HEK293T (cell line): ENCODE data around the gene PROZ.

Source experiments
- CTCF ChIA-PET: fragments of 350-600 bp; formaldehyde crosslinking; extraction: SDS; loops from one replicate; lab custom pipeline; 2021; ENCODE audit warnings: antibody characterized with exemption, inconsistent platforms; lab: Yijun Ruan, JAX
- POLR2A ChIA-PET: fragments of 350-600 bp; formaldehyde crosslinking; extraction: SDS; loops from one replicate; lab custom pipeline; 2020; ENCODE audit warnings: antibody characterized with exemption, inconsistent platforms; lab: Yijun Ruan, JAX
- DNase-seq: peaks from one replicate; pipeline ENCODE4 v3.0.0; 2012; ENCODE audit warnings: mixed read lengths; ENCODE audit errors: extremely low spot score
- ARNT ChIP-seq: fragments of 450-650 bp; IDR thresholded peaks from 2 replicates; pipeline ENCODE4 v1.6.1; 2017; ENCODE audit warnings: mild to moderate bottlenecking
- BHLHE40 ChIP-seq: fragments of 450-650 bp; IDR thresholded peaks from 2 replicates; pipeline ENCODE4 v1.6.1; 2016; ENCODE audit warnings: mild to moderate bottlenecking, moderate library complexity, borderline replicate concordance
- CTBP1 ChIP-seq: fragments of 450-650 bp; IDR thresholded peaks from 2 replicates; pipeline ENCODE4 v1.6.1; 2016; ENCODE audit warnings: borderline replicate concordance
- ELF4 ChIP-seq: fragments of 450-650 bp; IDR thresholded peaks from 2 replicates; pipeline ENCODE4 v1.6.1; 2017; ENCODE audit warnings: antibody characterized with exemption
- FOXA1 ChIP-seq: fragments of 450-650 bp; IDR thresholded peaks from 2 replicates; pipeline ENCODE4 v1.6.1; 2016; ENCODE audit warnings: mild to moderate bottlenecking
- FOXK2 ChIP-seq: fragments of 450-650 bp; IDR thresholded peaks from 2 replicates; pipeline ENCODE4 v1.6.1; 2016; ENCODE audit warnings: mild to moderate bottlenecking
- FOXM1 ChIP-seq: fragments of 450-650 bp; IDR thresholded peaks from 2 replicates; pipeline ENCODE4 v1.6.1; 2017; ENCODE audit warnings: mild to moderate bottlenecking, borderline replicate concordance
- HDGF ChIP-seq: fragments of 450-650 bp; IDR thresholded peaks from 2 replicates; pipeline ENCODE4 v1.6.1; 2017; ENCODE audit warnings: antibody characterized with exemption, borderline replicate concordance
- L3MBTL2 ChIP-seq: fragments of 450-650 bp; conservative IDR thresholded peaks from 2 replicates; pipeline ENCODE4 v1.6.1; 2016; ENCODE audit warnings: mild to moderate bottlenecking
- LEF1 ChIP-seq: fragments of 450-650 bp; IDR thresholded peaks from 2 replicates; pipeline ENCODE4 v1.6.1; 2017; ENCODE audit warnings: mild to moderate bottlenecking, borderline replicate concordance
- NFRKB ChIP-seq: fragments of 450-650 bp; IDR thresholded peaks from 2 replicates; pipeline ENCODE4 v1.6.1; 2016; ENCODE audit warnings: mild to moderate bottlenecking, moderate library complexity
- PKNOX1 ChIP-seq: fragments of 450-650 bp; IDR thresholded peaks from 2 replicates; pipeline ENCODE4 v1.6.1; 2016
- SP1 ChIP-seq: fragments of 450-650 bp; IDR thresholded peaks from 2 replicates; pipeline ENCODE4 v1.6.1; 2017
- SUZ12 ChIP-seq: fragments of 450-650 bp; IDR thresholded peaks from 2 replicates; pipeline ENCODE4 v1.6.1; 2016; ENCODE audit warnings: mild to moderate bottlenecking
- TARDBP ChIP-seq: fragments of 450-650 bp; IDR thresholded peaks from 2 replicates; pipeline ENCODE4 v1.6.1; 2016
- ZNF384 ChIP-seq: fragments of 450-650 bp; IDR thresholded peaks from 2 replicates; pipeline ENCODE4 v1.6.1; 2016

PROZ gene

GRCh38 chr13:113123226-113124201 is 34.9 kb upstream of the PROZ start:
- POLR2A ChIA-PET, result no interaction called here
- no peak for TF ChIP-seq LEF1
- TF ChIP-seq L3MBTL2, result no peak
- no peak for TF ChIP-seq ELF4
- TF ChIP-seq PKNOX1, result no peak
- no peak for TF ChIP-seq BHLHE40
- no peak for TF ChIP-seq ARNT
- no peak for TF ChIP-seq FOXK2
- no peak for TF ChIP-seq SP1
- TF ChIP-seq FOXA1, result no peak
- TF ChIP-seq CTBP1, result no peak
- TF ChIP-seq HDGF, result no peak
- TF ChIP-seq NFRKB, result no peak
- TF ChIP-seq SUZ12, result no peak
- TF ChIP-seq TARDBP, result no peak
- no peak for TF ChIP-seq FOXM1
- TF ChIP-seq ZNF384, result no peak
- CTCF ChIA-PET, result interaction anchor here (1.5 kb wide), 1 partner anchor 10 kb away, joined by 4 read pairs; no protein-coding TSS in a partner anchor
- peak; percentile 12 for DNase-seq

- CTCF ChIA-PET, result interaction anchor here (1.5 kb wide), 1 partner anchor 11 kb away, joined by 4 read pairs; no protein-coding TSS in a partner anchor
- TF ChIP-seq SP1 (no peak), FOXA1 (no peak), FOXM1 (no peak), ARNT (no peak), TARDBP (no peak), ZNF384 (no peak), ELF4 (no peak), LEF1 (no peak), NFRKB (no peak), PKNOX1 (no peak), FOXK2 (no peak), SUZ12 (no peak)
- DNase-seq, result no peak
- POLR2A ChIA-PET, result no interaction called here
Measured at GRCh38 chr13:113124211-113124970, 34.1 kb upstream of the PROZ start.

- CTCF ChIA-PET, result no interaction called here
- POLR2A ChIA-PET, result no interaction called here
Measured at GRCh38 chr13:113125506-113126264, 32.8 kb upstream of the PROZ start.

More at GRCh38 chr13:113125506-113126264, 32.8 kb upstream of the PROZ start:
- TF ChIP-seq FOXA1, result no peak
- TF ChIP-seq LEF1, result no peak
- no peak for TF ChIP-seq FOXK2
- no peak for TF ChIP-seq TARDBP
- no peak for TF ChIP-seq NFRKB
- no peak for TF ChIP-seq FOXM1
- no peak for TF ChIP-seq SUZ12
- no peak for TF ChIP-seq ARNT
- TF ChIP-seq BHLHE40, result no peak
- TF ChIP-seq HDGF, result no peak
- TF ChIP-seq SP1, result no peak
- no peak for TF ChIP-seq CTBP1
- no peak for TF ChIP-seq PKNOX1
- no peak for DNase-seq
